ENCODE results near the gene CFAP107.

- TF ChIP-seq EZH2 (IDR thresholded peaks at IDR 0.05; ENCODE audit: insufficient read depth, poor library complexity, severe bottlenecking) = no peak
- no peak for TF ChIP-seq EZH2phosphoT487 (IDR thresholded peaks at IDR 0.05; ENCODE audit: insufficient read depth, low read depth)
These were observed 18.0 kb downstream of the CFAP107 start for GRCh38 chr1:12764016-12764415.

Data from GM23248 (cell line).